Measurements from ENCODE around the gene AUTS2.

Gene AUTS2

DNA sequence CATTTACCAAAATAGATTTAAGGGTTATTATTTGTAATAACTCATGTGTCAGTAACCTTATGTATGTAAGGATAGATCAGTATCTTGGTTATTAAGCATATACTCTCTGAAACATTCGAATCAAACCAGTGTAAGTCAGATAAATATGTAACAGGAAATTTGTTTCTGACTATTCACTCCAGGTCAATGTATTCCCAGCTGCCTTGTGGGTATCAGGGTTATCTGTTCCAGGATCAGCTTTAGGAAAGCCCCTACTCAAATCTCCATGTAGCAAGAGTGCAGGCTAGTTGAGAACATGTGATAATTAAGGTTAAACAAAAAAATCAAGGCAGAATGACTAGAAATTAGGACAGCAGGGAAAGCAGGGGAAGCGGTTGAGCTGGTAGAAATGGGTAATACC, 201.7 kb downstream of the AUTS2 start:
- no peak for DNase-seq

DNA sequence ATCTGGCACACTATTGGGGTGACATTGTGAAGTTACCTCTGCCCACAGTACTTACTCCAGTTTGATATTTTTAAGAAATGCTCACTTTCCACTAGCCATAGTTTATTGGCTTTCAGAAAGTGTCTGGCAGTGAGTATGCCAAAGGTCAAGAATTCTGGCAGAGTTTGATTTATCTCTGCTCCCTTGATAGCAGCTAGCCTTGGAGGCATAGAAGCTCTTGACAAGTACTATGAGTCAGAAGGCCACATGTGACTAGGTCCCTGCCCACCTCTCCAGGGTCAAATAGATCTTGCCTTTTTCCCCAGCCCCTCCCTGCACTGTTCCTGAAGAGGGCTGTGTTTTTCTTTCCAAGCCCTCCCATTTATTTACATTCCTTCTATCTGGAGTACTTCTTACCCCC, 202.2 kb downstream of the AUTS2 start:
- DNase-seq, result no peak

DNA sequence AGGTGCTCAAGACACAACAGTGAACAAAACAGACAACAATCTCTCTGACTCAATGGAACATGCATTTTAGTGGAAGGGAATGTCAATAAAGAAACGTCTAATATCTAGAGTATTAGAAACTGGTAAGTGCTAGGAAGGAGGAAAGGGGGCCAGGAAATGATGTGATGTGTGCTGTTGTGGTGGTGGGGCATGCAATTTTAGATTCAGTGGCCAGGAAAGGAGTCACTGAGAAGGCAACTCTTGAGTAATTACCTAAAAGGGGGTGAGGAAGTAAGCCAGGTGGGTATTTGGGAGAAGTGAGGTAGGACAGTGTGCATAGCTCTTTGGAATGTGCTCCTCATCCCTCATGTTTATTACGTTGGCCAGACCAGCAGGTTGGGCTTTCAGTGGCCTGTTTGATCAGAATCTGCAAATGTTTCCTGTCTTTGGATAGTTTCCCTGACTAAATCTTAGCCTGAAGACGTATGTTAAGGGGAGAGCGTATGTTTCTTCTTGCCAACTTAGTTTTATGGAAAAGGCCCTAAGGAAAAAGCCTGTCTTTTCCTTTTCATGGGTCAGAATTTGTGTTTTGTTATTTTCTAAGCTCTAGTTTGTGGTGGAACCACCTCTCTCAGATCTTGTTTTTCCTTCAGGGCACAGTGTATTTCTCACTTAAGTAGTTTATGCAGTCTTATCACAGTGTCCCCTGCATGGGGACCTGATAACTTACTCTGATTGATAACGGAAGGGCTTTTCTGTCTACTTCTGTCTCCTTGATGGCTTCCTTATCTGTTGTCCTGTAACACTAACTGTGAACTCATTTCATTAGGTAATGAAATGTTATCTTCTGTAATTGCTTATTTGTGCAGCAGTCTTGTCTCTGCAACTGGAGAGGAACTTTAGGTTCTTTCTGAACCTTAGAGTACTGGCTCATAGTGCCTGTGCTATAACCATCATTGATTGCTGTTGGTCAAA, 203.7 kb downstream of the AUTS2 start:
- no peak for DNase-seq

DNA sequence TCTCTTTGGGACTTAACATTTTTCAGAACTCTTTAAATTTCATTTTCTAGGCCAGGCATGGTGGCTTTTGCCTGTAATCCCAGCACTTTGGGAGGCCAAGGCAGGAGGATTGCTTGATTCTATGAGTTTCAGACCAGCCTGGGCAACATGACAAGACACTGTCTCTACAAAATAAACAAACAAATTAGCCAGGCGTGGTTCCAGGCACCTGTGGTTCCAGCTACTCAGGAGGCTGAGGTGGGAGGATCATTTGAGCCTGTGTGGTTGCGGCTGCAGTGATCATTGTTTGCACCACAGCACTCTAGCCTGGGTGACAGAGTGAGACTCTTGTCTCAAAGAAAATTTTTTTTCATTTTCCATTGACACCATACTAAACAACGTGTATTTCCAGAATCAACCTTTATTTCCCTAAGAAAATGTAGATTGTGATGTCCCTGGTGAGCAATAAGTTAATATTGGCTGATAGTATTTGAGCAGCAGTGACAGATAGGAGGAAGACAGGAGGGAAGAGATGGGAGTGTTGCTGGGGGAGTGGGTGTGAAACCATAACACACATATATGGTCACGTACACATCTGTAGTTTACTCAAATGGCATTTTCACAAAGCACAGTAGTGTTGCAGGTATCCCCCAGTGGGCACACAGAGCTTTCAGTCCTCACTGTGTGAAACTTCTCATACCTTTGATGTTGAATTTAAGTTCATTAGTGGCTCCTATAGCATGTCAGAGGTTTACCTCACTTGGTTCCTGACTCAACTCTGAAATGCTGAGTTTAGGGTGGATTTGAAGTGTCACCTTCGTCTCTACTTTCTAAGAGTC, 205.6 kb downstream of the AUTS2 start:
- no peak for DNase-seq

DNA sequence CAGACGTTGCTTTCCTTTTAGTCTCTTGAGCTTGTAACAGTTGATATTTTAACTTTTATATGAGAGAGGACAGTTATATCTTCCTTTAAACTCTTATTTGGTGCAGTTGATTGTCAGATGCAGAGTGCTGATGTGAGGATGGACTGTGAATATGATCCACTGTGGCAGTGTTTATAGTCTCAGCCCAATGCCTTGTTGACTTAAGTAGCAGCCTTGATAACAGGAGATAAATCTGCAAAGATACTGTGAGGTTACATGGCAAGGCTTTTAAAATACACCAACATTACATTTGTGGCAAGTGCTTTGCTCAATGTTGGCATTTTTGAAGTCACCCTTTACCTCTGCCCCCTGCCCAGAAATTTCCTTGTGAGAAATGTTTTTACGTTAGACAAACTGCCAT, 206.7 kb downstream of the AUTS2 start:
- no peak for DNase-seq

DNA sequence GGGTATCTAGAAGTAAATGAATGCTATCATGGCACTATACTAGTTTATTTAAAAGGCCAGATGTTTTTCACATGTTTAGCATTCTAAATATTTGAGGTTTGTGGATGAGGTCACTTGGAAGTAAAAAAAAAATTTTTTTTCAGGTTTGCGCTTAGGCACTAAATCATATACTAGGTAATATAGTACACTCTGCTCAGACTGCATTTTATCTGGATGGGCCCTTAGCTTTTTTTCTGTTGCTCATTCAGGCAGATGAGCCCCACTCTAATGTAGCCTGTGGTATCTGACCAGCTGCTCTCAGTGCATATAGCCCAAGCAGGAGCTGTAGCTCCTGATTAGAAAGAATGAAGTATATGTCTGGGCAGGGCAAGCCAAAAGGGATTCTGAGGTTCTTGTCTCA, 210.1 kb downstream of the AUTS2 start:
- no peak for DNase-seq

DNA sequence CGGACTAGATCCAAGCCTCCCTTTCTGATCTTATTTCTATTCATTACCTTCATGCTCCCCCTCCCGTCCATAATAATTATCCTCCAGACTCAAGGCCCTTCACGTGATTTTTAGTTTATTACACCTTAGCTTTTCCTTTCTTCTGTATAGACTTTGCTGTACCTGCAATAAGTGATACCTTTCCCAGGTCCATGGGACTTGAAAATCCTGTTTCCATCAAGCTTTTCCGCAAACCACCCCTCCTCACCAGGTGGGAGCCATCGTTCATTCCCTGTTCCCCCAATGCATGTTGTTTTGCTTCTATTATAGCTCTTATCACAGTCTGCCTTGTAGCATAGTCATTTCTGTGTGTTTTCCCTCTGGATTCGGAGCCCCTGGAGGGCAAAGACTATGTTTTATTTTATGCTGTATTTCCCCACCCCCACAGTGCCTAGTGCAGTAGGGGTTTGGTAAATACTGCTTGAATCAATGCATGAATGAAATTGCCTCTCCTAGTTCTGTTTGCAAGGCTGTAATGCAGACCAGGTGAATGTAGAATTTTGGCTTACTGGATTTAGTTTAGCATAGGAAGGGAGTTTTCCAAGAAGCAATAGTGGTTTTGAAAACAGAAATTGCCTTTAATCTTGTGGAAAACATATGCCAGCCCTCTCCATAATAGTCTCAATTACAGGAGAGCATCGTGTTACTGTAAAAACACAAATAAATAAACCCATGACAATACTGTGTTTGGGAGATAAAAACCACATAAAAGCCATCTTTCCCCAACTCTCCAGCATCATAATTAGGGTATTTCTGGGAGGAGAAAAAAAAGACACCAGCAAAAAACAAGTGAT, 213.4 kb downstream of the AUTS2 start:
- no peak for DNase-seq

DNA sequence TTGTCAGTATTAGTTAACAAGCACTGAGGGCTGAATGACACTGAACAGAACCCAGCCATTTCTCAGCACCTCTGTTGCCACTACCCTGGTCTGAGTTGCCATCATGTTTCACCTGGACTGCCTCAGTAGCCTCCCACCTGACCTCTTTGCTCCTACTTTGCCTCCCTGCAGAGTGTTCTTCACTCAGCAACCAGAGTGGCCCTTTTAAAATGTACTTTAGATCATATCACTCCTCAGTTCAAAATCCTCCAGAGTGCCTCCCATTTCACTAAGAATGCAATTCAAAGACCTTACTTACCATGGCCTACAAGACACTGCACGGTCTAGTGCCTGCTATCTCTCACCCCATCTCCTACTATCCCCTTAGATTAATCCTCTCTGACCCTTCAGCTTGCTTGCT, 214.5 kb downstream of the AUTS2 start:
- DNase-seq, result no peak

DNA sequence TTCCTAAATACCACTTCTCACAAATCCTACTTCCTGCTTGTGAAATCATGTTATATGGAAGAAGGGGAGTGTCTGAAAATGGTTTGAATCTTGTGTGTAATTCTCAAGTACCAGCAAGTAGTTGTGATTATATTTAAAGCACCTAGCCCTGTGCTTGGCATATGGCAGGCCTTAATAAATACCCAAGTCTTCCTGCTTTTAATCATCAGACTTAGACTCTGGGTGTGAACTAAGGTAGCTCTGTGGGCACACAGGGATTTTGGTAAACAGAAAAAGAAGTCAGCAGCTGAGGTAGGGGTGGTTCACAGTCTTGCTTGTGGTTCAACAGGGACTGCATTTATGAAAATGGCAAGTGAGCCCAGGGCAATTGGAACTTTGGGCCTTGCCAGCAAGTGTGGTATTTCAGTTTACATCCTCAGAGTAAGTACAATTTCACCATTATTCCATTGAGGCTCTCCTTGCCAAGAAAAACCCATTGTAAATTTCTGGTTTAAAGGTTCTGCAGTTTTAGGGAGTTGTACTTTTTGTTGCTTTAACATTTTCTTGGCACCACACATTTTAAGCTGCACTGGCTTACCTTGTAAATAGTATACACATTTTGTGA, 215.5 kb downstream of the AUTS2 start:
- DNase-seq, result no peak

DNA sequence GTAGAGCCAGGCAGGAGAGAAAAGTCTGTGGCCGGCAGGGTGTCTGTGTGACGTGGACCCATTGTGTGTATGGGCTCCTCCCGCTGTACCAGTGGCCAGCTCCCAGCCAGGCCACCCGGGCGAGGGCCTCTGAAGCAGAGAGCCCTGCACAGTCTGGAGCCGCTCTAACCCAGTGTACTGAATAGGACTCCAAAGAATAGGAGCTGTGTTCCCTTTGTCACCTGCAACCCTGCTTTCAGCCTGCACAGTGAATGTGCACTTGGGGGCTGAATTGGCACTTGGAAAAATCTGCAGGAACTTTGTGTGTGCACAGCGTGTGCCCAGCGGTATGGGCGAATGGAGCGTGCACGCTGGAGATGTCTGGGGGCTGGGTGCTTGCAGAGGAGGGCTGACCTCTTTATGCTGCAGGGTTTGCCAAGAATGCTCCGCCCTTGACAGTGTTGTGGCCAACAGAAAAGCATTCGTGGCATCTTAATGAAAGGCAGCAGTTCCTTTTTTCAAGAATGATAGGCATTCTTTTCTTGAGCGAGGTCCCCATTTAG, 216.2 kb downstream of the AUTS2 start:
- no peak for DNase-seq

DNA sequence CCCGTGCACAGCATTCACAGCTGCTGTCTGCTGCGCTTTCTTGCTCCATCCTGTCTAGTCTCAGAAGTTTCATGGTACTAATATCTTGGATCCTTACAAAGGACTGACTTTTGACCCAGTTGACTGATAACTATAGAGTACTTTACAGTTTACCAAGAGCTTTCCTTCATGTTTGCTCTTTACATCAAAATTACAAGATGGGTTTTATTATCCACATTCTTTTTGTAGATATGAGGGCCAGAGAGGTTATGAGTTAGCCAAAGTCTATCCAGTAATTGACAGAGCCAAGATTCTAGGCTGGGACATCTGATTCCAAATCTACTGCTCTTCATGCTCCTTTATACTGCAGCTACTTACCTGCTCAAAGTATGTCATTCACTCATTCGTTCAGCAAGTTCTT, 218.2 kb downstream of the AUTS2 start:
- DNase-seq, result no peak

DNA sequence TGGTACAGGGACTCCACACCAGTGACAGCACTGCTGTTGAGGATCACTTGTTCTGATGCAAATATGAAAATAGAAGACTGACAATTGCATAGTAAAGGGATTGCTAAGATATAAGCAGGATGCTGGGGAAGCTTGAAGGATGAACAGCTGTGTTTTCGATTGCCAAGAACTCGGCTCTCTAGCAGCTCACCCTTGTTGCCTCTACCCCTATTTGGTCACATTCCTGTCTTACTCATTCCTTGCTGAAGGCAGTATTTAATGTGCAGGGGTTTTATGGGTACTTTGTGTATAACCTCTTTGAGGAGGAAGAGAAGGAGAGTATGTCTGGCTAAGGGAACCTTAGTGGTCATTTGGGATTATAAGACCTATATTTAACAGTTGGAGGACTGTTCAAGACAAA, 218.8 kb downstream of the AUTS2 start:
- no peak for DNase-seq

DNA sequence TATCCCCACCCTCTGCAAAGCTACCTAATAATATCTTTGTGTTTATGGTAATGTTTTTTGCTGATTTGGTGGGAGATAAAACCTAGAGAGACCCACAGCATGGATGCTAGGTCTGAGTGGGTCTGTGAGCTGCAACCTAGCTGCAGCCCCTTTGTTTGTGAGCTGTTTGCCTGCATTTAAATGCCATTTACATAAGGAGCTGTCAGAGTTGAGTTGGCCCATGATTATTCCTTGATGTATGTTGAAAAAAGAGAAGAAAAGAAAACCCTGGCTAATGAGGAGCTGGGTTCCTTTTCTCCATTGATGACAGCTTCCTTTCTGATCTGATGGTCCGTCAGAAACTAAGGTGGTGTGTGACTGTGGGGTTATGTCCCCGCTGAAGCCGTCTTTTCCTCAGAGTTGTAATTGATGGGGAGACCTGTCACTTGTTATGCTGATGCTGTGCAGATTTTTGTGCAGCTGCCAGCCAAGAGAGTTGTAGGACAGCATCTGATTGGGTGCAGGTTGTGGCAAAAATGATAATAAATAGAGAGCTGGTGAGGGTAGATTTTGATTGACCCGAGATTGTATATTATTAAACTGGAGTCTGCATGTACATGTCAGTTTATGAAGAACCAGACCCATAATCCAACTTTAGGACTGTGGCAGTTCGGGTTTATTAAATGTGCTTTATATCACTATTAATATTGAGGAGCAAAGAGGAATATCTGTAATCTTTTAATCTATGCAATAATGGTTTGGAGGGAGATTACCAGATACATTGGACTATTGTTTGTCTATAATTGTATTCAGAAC, 219.8 kb downstream of the AUTS2 start:
- DNase-seq, result no peak

DNA sequence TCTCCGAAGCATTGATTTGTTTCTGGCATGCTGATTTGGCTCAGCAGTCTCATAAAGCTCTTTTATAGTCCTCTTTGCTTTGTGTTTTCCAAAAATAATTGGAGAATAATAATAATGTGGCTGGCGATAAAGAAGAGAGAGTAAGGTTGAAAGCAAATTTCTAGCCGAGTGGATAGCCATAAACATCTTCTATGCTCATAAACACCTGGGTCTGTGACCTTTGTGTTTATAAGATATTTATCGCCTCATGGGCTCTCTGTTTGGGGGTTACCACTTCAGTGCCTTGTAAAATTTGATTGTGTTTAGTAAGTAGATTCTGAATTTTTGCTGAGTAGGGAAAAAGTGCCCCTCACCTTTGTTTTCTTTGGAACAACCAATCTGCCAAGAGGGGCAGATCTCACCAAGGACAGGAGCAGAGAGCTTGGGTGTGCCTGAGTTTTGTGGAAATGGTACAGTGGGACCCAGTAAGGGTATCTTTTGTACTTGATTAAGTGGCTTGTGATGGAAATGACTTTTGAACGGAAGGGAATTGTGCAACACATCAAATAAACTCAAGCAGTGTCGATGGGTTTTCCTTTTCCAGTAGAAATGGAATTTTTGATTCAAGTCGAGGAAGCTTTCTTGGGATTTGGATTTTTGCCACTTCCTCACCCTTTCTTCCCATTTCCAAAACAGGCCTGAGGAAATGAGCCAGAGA, 220.5 kb downstream of the AUTS2 start:
- no peak for DNase-seq

DNA sequence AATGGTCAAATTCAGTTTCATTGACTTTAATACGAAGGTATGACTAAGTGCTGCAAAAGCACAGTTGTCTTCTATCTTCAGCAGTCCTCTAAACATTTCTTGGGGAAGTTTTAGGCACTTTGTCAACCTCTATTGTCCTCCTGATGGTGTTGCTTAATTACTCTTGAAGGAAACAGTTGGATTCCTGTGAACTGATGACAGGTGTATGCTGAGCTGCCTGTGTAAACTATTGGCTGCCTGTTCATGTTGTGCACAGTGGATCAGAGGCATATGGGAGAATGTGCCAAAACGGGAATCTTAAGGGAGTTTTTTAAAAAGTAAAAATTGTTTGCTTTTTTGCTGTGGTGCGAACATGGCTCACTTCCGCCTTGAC, 221.0 kb downstream of the AUTS2 start:
- no peak for DNase-seq

DNA sequence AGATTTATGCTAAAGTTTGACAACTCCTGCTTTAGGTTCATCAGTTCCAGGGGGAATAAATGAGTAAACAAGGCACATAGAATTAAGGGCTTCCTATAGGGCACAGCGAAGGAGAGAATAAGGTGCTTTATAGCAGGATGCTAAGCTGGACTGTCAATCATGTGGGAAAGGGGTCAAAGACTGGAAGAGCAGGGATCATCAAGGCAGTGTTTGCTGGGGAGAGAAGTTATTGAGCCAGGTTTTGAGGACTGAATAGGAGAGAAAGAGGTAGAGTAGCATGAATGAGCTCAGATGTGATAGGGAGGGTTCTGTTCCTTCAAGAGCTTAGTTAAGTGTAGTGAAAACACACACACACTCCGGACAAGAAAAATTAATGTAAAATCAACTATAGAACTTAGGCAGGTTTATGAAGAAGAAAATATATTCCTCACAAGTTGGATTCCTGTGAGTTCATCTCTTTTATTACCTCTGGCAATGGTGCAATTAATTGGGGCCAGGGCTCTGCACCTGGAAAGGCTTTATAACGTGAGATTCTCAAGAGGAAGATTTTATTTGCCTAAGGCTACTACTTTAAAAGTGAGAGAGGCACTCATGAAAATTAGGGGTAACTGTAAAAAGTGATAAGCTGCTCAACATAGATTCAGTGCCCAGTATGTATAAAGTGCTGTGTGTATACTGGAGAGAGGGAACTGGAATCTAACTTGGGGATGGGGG, 222.4 kb downstream of the AUTS2 start:
- no peak for DNase-seq

DNA sequence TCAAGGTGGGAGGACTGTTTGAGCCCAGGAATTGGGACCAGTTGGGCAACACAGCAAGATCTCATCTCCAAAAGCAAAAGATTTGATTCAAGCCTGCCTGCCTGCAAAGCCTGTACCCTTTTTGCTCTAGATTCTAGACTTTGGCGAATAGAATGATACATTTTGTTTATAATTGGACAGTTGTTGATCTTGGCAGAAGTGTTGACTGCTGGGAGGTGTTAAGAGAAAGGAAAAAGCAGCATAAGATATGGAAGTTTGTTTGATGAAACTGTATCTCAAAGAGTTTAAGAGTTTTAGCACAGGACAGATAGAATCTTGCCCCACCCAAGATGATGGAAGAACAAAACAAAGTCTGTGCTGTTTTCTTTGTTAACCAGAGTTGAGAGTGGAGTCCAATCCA, 224.1 kb downstream of the AUTS2 start:
- DNase-seq, result no peak

DNA sequence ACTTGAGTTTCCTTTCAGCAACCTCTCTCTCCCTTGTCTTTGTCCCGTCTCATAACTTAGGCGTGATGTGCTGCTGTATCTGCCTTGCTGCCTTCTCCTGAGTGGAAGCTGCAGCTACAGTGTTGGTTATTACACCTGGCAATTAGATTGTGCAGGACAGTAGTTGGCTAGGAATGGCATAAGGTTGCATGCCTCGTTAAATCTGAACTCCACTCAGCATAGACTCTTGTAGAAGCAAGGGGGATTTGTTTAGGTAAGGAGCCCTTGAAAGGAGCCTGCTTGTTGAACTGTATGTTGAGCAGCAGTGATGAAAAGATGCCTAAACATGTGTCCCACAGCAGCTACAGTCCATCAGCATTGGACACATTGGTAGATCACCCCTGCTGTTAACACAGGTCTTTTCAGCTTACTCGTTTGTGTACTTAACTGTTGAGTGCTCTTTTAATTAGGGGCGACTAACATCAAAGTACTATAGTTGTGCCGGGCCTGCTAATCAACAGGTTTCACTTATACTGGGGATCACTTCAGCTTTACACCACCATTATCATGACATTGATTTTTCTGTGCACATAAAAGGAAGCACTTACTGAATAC, 225.0 kb downstream of the AUTS2 start:
- DNase-seq, result no peak

DNA sequence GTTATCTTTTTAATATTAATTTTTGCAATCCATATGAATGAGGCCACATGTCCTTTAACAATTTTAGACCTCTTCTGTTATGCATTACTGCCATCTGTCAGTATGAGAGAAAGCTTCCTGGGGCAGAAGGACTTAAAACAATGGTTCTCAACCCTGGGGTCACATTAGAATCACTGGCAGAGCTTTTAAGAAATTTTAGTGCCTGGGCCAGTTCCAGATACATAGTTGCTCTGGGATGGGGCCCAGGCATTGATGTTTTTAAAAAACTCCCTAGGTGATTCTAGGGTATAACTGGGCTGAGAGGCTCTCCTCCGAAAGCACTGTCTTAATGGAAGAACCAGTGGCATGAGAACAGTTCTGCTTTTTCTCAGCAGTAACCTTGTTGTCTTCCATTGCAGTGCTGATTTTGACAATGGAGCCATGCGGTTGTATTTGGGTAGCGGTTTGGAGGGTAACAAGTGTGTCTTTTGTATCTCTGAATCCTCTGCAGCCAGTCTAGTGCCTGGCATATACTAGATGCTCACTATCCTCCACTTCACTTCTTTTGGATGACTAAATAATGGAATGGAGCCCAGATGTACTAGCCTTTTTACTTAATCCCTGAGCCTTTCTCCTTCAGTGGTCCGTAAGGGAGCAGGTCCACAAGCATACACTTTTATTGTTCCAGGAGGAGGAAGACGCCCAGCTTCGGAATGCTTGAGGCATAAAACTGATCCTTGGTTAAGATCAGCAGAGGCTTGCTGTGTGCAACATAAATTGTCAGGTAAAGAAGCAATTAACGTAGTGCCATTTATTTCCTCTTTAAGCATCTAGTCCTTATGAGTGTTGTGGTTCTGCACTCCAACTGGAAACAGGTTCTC, 227.1 kb downstream of the AUTS2 start:
- no peak for DNase-seq

Data from activated CD8-positive, alpha-beta memory T cell treated with anti-CD3 and anti-CD28 coated beads, Interleukin-2, amount 50 U/mL, for 48 hours (primary cell).